Activated T-helper 9 cell treated with anti-CD3 and anti-CD28 coated beads, Interleukin-2, amount 50 U/mL, for 16 hours (primary cell): ENCODE results near the gene ANKRD40CL.
"Not testable (repeated sequence)": the region's sequence is repeated elsewhere in the genome, so short reads cannot be mapped to it uniquely, and the experiment has no call there.

Experiments
- DNase-seq: peaks from one replicate; pipeline ENCODE4 v3.0.0-alpha.2; 2020; ENCODE audit warnings: low read depth

Gene ANKRD40CL

DNA sequence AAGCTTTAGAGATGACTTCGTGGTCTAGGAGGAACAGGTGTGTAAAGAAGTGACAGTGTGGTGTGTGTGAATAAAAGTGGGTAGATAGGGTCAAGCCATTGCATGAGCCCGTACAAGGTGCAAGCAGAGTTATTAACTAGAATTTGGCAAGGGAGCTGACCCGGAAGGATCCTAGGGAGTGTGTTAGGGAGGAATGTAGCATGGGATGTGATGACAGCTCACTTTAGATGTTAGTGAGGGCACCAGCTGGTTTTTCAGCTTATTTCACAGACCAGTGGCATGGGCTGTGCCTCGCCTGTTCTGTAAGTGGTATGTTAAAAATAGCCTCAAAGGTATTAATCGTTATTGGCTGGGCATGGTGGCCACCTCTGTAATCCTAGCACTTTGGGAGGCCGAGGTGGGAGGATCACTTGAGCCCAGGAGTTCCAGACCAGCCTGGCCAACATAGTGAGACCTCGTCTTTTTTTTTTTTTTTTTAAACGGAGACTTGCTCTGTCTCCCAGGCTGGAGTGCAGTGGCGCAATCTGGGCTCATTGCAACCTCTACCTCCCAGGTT lies 8.3 kb downstream of the ANKRD40CL start:
- no peak for DNase-seq

DNA sequence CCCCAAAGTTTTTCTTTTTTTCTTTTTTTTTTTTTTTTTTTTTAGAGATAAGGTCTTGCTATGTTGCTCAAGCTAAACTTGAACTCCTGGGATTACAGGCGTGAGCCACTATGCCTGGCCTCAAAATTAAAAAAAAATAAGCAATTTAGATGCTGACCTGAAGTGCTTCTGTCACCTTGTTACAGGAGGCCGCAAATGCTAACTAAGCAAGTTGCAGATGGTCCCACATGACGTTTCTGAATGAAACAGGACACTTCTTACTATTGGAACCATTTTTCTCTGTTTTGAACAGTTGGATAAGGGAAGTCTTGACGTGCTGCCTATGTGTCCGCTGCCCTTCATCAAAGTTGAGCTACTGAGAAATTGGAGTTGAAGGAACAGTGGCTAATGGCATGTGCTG lies 8.8 kb downstream of the ANKRD40CL start:
- no peak for DNase-seq

- no peak for DNase-seq
Measured at GRCh38 chr17:50754521-50754920, 12.8 kb downstream of the ANKRD40CL start.

DNA sequence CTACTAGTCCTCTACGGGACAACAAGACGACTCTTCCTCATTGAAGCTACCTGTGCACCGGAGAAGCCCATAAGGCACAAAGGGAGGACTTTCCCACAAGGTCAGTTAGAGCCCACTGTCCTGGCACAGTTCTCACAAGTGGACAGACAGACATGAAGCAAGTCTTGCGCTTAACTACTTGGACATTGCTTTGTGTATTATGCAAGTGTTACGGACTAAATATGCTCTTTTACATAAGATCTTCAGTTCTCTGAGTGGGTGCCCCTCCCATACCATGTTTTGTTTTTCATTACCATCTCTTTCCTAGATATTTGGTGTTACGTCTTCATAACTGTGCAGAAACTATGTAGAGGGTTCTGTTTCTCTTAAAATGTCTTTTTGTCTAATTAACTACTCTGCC lies 18.1 kb downstream of the ANKRD40CL start:
- no peak for DNase-seq

DNA sequence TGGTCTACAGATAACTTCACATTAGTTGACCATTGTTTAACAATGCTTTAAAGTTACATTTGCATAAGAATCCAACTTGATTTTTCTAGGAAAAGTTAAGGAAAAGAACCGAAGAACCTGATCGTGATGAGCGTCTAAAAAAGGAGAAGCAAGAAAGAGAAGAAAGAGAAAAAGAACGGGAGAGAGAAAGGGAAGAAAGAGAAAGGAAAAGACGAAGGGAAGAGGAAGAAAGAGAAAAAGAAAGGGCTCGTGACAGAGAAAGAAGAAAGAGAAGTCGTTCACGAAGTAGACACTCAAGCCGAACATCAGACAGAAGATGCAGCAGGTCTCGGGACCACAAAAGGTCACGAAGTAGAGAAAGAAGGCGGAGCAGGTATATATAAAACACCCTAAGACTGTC lies 21.7 kb downstream of the ANKRD40CL start:
- no peak for DNase-seq

- no peak for DNase-seq
Measured at GRCh38 chr17:50739098-50739497, 28.2 kb downstream of the ANKRD40CL start.

- DNase-seq, result no peak
Measured at GRCh38 chr17:50737118-50737698, 30.1 kb downstream of the ANKRD40CL start.

DNA sequence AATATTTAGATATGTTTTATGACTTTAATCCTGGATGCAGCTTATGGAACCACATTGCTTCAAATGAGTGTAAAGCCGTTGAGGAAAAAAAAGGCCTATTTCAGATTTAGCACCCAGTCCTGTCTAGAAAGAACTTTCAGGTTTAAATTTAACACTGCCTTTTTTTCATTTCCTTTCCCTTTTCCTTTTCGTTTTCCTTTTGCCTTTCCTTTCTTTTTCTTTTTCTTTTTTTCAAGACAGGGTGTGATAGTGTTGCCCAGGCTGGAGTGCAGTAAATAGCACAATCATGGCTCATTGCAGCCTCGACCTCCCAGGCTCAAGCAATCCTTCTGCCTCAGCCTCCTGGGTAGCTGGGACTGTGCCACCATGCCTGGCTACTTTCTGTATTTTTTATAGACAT lies 32.0 kb downstream of the ANKRD40CL start:
- DNase-seq, result no peak

DNA sequence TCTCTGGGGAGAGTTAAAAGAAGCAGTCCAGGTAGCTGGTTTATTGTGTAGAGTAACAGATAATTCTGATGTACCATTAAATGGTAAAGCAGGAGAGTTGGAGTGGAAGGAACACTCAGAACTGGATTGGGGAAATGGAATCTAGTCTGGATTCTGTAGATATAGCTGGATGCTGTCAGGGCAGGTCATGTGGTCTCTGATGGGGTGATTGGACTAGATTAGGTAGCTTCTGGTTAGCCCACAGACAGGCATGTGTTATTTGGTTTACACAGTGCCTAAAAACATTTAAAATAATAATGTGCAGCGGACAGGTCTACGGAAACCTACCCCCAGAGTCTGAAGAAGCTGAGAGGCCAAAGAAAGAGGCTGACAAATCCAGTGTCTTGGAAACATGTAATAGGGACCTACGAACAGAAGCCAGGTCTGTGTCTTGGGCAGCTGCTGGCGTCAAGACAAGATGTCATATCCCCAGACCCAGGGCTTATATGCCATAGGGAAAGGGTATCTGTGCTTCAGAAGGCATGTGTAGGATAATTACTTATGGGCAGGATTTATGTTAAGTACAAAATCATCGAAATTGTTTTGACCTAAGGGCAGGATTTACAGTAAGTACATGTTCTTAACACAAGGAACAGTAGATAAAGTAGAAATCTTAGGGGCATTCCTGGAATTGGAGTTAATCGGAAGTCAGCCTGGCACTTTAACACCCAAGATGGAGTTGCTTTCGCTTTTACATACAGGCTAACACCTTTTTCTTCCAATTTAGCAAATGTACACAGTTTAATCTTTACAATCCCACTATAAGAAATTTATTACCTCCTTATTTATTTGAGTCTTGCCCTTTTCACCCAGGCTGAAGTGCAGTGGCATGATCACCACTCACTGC lies 35.5 kb downstream of the ANKRD40CL start:
- no peak for DNase-seq

DNA sequence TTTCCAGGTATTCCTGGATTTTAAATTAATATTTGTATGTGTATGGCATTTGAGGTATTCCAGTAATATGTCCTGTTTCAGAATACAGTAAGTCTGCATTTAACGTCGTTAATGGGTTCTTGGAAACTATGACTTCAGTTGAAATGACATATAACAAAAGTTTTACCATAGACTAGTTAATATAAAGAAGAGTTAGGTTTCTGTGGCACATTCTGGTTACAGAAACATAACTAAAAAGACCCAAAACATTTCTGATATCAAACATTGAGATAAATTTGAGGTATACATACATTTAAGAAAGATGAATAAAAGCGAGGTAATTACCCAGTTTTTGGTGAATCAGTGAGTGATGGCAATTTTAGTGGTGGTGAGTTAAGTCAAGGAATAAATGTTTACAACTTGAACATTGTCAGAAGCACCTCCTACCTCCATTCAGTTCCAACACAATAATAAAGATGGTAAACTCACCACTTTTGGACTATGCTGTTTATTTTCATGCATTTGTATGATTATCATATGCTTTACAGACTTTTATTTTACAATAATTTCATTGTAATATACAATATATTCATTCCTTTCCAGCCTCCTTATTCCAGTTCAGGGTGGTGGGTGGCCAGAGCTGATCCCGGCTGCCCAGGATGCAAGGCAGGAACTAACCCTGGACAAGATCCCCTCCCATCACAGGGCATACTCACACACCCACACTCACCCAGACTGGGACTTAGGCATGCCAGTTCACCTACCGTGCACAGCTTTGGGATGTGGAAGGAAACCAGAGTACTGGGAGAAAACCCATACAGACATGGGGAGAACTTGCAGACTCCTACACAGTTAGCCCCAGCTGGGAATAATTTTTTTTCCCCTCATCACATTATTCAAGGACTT lies 38.2 kb downstream of the ANKRD40CL start:
- DNase-seq, result no peak

- DNase-seq, result no peak
Measured at GRCh38 chr17:50728112-50728429, 39.2 kb downstream of the ANKRD40CL start.

GRCh38 chr17:50725769-50726655 lies 41.3 kb downstream of the ANKRD40CL start:
- no peak for DNase-seq

DNA sequence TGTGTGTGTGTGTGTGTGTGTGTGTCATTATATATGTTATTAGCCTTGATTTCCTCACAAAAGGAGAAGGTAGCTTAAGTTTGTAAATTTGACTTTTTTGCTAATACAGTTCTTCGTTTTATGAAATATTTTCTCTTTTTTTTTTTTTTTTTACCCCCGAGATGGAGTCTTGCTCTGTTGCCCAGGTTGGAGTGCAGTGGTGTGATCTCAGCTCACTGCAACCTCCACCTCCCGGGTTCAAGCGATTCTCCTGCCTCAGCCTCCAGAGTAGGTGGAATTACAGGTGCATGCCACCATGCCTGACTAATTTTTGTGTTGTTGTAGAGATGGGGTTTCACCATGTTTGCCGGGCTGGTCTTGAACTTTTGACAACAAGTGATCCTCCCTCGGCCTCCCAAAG lies 42.7 kb downstream of the ANKRD40CL start:
- DNase-seq, result not testable (repeated sequence)

DNA sequence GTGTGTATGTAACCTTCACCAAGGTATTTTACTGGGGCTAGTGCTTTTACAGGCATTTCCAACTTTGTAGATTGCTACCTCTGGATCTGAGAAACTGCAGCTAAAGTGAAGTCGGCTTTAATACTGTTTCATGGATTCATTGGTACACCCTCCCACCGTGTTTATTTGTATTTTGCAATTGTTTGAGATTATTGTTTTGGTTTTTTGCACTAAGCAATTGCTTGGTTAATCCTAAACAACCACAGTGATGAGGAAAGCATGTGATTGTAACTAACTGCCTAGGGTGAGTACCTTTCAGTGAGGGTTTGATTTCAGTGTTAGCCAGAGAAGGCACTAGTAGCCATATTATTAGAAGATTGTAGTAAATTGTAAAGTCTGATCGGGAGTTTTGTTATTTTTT lies 44.6 kb downstream of the ANKRD40CL start:
- DNase-seq, result no peak

DNA sequence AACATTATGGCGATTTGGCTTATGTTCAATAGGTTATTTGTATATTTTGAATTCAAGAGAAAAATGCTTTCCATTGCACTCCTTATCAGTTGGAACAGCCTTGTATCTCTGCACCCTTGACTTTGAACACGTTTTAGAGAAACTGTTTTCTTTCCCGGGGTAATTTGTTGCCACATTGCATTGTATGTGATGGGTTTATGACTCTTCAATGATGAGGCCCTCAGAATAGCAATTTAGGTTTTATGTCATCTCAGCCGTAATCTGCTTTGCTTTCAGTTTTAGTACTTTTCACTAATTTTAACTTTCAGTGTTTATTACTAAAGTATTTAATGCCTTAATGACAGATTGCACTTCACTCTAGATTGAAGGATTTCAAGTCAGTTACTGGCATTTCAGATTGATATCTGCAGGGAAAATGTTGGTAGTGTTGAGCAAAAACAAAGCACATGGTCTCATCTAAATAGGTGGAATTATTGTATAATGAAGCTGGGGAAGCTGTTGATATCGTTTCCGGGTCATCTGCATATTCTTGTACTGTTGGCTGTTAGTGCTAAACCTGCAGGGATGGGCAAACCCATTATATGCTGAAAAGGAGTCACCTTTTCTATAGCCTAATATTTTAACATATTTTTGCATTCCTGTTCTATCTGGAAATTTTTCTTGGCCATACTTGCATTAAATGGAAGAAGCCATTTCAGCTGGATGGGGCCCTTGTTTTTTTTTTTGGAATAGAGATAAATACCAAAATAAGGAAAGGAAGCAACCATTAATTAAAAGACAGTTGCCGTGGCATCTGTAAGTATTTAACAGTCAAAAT lies 45.9 kb downstream of the ANKRD40CL start:
- DNase-seq, result no peak

- DNase-seq, result no peak
Measured at GRCh38 chr17:50719924-50720794, 47.2 kb downstream of the ANKRD40CL start.

GRCh38 chr17:50719144-50719923 lies 48.0 kb downstream of the ANKRD40CL start, which contains the start of gene LUC7L3:
TSS of gene LUC7L3 (plus strand) at chr17:50719603. CDS start at chr17:50719733, 130 bp downstream.
- peak; percentile 91 for DNase-seq

- no peak for DNase-seq
Measured at GRCh38 chr17:50715471-50715870, 51.8 kb downstream of the ANKRD40CL start.

DNA sequence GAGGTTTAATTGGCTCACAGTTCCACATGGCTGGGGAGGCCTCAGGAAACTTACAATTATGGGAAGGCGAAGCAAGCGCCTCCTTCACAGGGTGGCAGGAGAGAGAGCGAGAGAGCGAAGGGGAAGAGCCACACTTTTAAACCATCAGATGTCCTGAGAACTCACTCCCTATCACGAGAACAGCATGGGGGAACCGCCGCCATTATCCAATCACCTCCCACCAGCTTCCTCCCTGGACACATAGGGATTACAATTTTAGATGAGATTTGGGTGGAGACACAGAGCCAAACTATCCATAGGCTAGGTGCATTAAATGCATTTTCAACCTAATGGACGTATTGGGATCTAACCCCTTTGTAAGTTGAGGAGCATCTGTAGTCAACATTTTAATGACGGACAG lies 54.7 kb downstream of the ANKRD40CL start:
- no peak for DNase-seq
